Measurements from ENCODE around the gene CLEC2A. TPM values are rescaled to one million over a fixed set of nuclear protein-coding genes. Genes with fewer than 3 reads are reported as not detected.

Gene CLEC2A
- total and polyA plus RNA-seq, 9 of the 15 experiments (the other 6 are each of a cell fraction or from before 2014, with no cell fraction given), result not detected

DNA sequence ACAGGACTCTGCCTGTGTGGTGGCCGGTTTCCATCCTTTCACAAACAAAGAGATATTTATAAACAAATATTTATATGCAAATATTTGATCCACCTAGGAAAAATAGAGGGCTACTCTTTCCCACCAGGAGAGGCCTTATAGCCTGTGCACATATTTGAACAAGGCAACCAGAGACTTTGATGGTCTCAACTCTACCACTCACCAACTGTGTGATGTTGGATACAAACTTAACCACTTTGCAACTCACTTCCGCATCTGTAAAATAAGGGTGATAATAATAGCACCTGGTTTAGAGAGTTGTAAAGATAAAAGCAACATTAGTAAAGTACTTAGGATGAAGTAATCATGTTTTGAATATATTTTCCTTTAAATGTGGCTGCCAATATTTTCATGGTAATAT lies 37.5 kb upstream of the CLEC2A start (continued):
- TF ChIP-seq HNRNPK (IDR thresholded peaks at IDR 0.05; ENCODE audit: low read depth, low read length, poor library complexity, severe bottlenecking), result no peak
- TF ChIP-seq ZFP36 (IDR thresholded peaks at IDR 0.05; ENCODE audit: low read depth, low read length, partially characterized antibody), result no peak

DNA sequence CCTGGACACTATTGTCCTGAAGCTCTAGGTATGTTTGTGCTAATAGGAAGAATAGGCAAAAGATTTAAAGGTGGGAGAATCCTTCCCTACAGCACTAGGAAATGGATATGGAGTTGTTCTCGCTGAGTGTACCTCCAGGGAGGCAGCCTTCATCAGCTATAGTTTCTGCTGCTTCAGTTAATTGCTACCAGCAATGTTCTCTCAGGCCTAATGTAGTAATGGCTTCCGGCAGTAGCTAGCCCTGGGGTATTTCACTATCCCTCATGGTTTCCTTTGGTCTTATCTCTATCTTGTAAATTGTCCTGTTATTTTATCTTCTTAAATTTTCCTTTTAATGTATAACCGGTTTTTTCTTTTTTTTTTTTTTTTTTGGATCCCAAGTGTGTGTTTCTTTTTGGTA lies 29.7 kb upstream of the CLEC2A start:
- ChIA-PET CTCF (ENCODE audit: low intra/inter-chr PET ratio) (interaction anchor here (0.7 kb wide), 1 partner anchor 140 kb away, joined by 3 read pairs; no protein-coding TSS in a partner anchor), POLR2A (no interaction called here)
- DNase-seq (ENCODE audit: extremely low read depth in 1 of 4, low spot score in 3 of 4), result no peak
- Histone ChIP-seq H3K4me1 (replicated peaks in 1 of 2; ENCODE audit: control insufficient read depth in 2 of 2, insufficient read depth in 2 of 2, low read length in 2 of 2) (no peaks in the 10 kb centered on the region), H3K79me2 (ENCODE audit: control insufficient read depth, insufficient read depth, low read length) (no peaks in the 10 kb centered on the region), H3K4me2 (ENCODE audit: insufficient read depth, low read length) (no peak overlapping the region), H3K4me3 (no peak overlapping the region), H3K27ac (ENCODE audit: extremely low read depth, low read depth, low read length) (no peak overlapping the region), H3K27me3 (ENCODE audit: control insufficient read depth in 2 of 2, insufficient read depth in 2 of 2, low read length in 2 of 2) (no peaks in the 10 kb centered on the region), H3K36me3 (ENCODE audit: control insufficient read depth, insufficient read depth, low read length) (no peaks in the 10 kb centered on the region), H2AFZ (ENCODE audit: low read depth, low read length) (no peak overlapping the region), H3K9me1 (ENCODE audit: control insufficient read depth, insufficient read depth, low read length) (no peaks in the 10 kb centered on the region), H3K9ac (ENCODE audit: insufficient read depth in 1 of 2, low read depth in 2 of 2, low read length in 2 of 2) (no peak overlapping the region), H3K9me3 (replicated peaks; ENCODE audit: control insufficient read depth, insufficient read depth, low read depth, low read length) (no peaks in the 10 kb centered on the region), H4K20me1 (replicated peaks; ENCODE audit: control insufficient read depth, insufficient read depth, low read length) (no peaks in the 10 kb centered on the region)
- WGBS (ENCODE audit: insufficient coverage, low coverage, missing lambda C conversion rate), result 25% methylated on average over 2 of the region's 3 CpGs
- intact Hi-C loops (cut with micrococcal nuclease), result no loop called here
- no TSS peak for BruUV-seq (replicated peaks)
- ATAC-seq, result no peak
- in situ Hi-C loops (cut with MboI), result no loop called here
- FAIRE-seq, result no peak
- TF ChIP-seq ZC3H4 (CRISPR knock-in tag; IDR thresholded peaks at IDR 0.05; ENCODE audit: borderline replicate concordance) (no peak), MBD2 (IDR thresholded peaks at IDR 0.05; ENCODE audit: borderline replicate concordance, low read depth) (no peak), LARP7 (IDR thresholded peaks at IDR 0.05) (no peak), MIER1 (IDR thresholded peaks at IDR 0.05; ENCODE audit: low read depth) (no peak), MYC (IDR thresholded peaks at IDR 0.05; ENCODE audit: low read depth, low read length) (no peak), MYC (CRISPR knock-in tag; IDR thresholded peaks at IDR 0.05; ENCODE audit: borderline replicate concordance, low read depth) (no peak), MTA3 (IDR thresholded peaks at IDR 0.05; ENCODE audit: borderline replicate concordance) (no peak), CBX3 (IDR thresholded peaks at IDR 0.05; ENCODE audit: borderline replicate concordance in 1 of 2, low read length in 2 of 2) (no peak), HIVEP1 (CRISPR knock-in tag; IDR thresholded peaks at IDR 0.05) (no peak)
- TF ChIP-seq, protein P1, sequence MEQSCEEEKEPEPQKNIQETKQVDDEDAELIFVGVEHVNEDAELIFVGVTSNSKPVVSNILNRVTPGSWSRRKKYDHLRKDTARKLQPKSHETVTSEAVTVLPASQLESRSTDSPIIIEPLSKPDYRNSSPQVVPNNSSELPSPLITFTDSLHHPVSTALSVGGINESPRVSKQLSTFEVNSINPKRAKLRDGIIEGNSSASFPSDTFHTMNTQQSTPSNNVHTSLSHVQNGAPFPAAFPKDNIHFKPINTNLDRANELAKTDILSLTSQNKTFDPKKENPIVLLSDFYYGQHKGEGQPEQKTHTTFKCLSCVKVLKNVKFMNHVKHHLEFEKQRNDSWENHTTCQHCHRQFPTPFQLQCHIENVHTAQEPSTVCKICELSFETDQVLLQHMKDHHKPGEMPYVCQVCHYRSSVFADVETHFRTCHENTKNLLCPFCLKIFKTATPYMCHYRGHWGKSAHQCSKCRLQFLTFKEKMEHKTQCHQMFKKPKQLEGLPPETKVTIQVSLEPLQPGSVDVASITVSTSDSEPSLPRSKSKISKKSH (CRISPR knock-in tag; IDR thresholded peaks at IDR 0.05), result no peak
- TF ChIP-seq, protein P2, sequence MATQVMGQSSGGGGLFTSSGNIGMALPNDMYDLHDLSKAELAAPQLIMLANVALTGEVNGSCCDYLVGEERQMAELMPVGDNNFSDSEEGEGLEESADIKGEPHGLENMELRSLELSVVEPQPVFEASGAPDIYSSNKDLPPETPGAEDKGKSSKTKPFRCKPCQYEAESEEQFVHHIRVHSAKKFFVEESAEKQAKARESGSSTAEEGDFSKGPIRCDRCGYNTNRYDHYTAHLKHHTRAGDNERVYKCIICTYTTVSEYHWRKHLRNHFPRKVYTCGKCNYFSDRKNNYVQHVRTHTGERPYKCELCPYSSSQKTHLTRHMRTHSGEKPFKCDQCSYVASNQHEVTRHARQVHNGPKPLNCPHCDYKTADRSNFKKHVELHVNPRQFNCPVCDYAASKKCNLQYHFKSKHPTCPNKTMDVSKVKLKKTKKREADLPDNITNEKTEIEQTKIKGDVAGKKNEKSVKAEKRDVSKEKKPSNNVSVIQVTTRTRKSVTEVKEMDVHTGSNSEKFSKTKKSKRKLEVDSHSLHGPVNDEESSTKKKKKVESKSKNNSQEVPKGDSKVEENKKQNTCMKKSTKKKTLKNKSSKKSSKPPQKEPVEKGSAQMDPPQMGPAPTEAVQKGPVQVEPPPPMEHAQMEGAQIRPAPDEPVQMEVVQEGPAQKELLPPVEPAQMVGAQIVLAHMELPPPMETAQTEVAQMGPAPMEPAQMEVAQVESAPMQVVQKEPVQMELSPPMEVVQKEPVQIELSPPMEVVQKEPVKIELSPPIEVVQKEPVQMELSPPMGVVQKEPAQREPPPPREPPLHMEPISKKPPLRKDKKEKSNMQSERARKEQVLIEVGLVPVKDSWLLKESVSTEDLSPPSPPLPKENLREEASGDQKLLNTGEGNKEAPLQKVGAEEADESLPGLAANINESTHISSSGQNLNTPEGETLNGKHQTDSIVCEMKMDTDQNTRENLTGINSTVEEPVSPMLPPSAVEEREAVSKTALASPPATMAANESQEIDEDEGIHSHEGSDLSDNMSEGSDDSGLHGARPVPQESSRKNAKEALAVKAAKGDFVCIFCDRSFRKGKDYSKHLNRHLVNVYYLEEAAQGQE (IDR thresholded peaks at IDR 0.05; ENCODE audit: borderline replicate concordance), result no peak
- TF ChIP-seq, protein P2 (CRISPR knock-in tag; IDR thresholded peaks at IDR 0.05; ENCODE audit: low read depth), result no peak
